Measurements from ENCODE around the gene CD2BP2.
"Not testable (repeated sequence)": the region's sequence is repeated elsewhere in the genome, so short reads cannot be mapped to it uniquely, and the experiment has no call there.

- TF ChIP-seq RNF2 (IDR thresholded peaks at IDR 0.05; ENCODE audit: borderline replicate concordance, low read depth, low read length, missing control alignments, poor library complexity, severe bottlenecking); SP1 (IDR thresholded peaks at IDR 0.05; ENCODE audit: low read depth, low read length); CTCF (IDR thresholded peaks at IDR 0.05; ENCODE audit: control extremely low read depth in 1 of 3, insufficient read depth in 1 of 3, low read depth in 1 of 3, low read length in 3 of 3); ATF2 (IDR thresholded peaks at IDR 0.05; ENCODE audit: low read length); ATF3 (IDR thresholded peaks at IDR 0.05; ENCODE audit: insufficient read depth, low read depth, low read length); RFX5 (IDR thresholded peaks at IDR 0.05; ENCODE audit: borderline replicate concordance, low read depth, low read length); POLR2A (IDR thresholded peaks at IDR 0.05; ENCODE audit: control extremely low read depth in 1 of 2, low read depth in 2 of 2, low read length in 2 of 2); POLR2AphosphoS5 (IDR thresholded peaks at IDR 0.05; ENCODE audit: low read depth, low read length); HDAC2 (IDR thresholded peaks at IDR 0.05; ENCODE audit: borderline replicate concordance in 1 of 2, low read depth in 2 of 2, low read length in 2 of 2): not testable (repeated sequence)
Observed at GRCh38 chr16:30334473-30334989, 20.6 kb downstream of the CD2BP2 start.

Measured in H1 (cell line).